A673 (cell line): ENCODE data around the gene CELF5. TPM values are rescaled to one million over a fixed set of nuclear protein-coding genes. Genes with fewer than 3 reads are reported as not detected.

Source experiments
- BruUV-seq: library from RNA; stranded (reverse); fragments of 400-500 nt; replicated peaks from 2 replicates; lab custom pipeline; 2021; lab: Mats Ljungman, UMichigan
- CTCF ChIA-PET: fragments of 300-600 bp; sonication (Branson Sonifier 250); formaldehyde crosslinking; loops from one replicate; lab custom pipeline; 2022; ENCODE audit warnings: antibody characterized with exemption; lab: Charles Lee
- POLR2A ChIA-PET: fragments of 300-600 bp; sonication (Branson Sonifier 250); formaldehyde crosslinking; loops from one replicate; lab custom pipeline; 2022; ENCODE audit warnings: antibody characterized with exemption; ENCODE audit not compliant: low non-redundant PET; lab: Charles Lee
- DNase-seq: peaks from one replicate; pipeline ENCODE4 v3.0.0-alpha.2; 2015; ENCODE audit warnings: low spot score
- H3K27ac ChIP-seq: fragments of 200-600 bp; sonication (generic); 2 replicates; pipeline ENCODE4 v1.5.1; 2016; ENCODE audit warnings: mixed run types, low read depth, mild to moderate bottlenecking, mixed read lengths, antibody characterized with exemption, low read length; ENCODE audit not compliant: poor library complexity, severe bottlenecking
- H3K27me3 ChIP-seq: fragments of 200-600 bp; sonication (generic); replicated peaks from 2 replicates; pipeline ENCODE4 v1.6.1; 2017; ENCODE audit warnings: mixed run types, low read depth, mild to moderate bottlenecking, mixed read lengths, antibody characterized with exemption, low read length; ENCODE audit not compliant: insufficient read depth, poor library complexity
- H3K36me3 ChIP-seq: fragments of 200-600 bp; sonication (generic); 2 replicates; pipeline ENCODE4 v1.6.1; 2016; ENCODE audit warnings: mixed run types, mild to moderate bottlenecking, mixed read lengths, antibody characterized with exemption, low read length; ENCODE audit not compliant: insufficient read depth, poor library complexity, severe bottlenecking
- H3K4me1 ChIP-seq: fragments of 200-600 bp; sonication (generic); 2 replicates; pipeline ENCODE4 v1.6.1; 2017; ENCODE audit warnings: mixed run types, mild to moderate bottlenecking, mixed read lengths, antibody characterized with exemption, low read length; ENCODE audit not compliant: insufficient read depth, poor library complexity, severe bottlenecking
- H3K4me3 ChIP-seq: fragments of 200-600 bp; sonication (generic); 2 replicates; pipeline ENCODE4 v1.5.1; 2016; ENCODE audit warnings: low read depth, mixed run types, mild to moderate bottlenecking, mixed read lengths, low read length; ENCODE audit not compliant: poor library complexity, severe bottlenecking
- H3K9me3 ChIP-seq: fragments of 200-600 bp; sonication (generic); 2 replicates; pipeline ENCODE4 v1.6.1; 2016; ENCODE audit warnings: mixed run types, low read depth, mild to moderate bottlenecking, mixed read lengths, antibody characterized with exemption, low read length; ENCODE audit not compliant: poor library complexity, severe bottlenecking
- CTCF ChIP-seq: fragments of 300-800, 200-600 bp; sonication (generic); conservative IDR thresholded peaks from 2 replicates; pipeline ENCODE4 v1.5.1; 2017; ENCODE audit warnings: low read depth, mild to moderate bottlenecking, antibody characterized with exemption, low read length, moderate library complexity, mixed read lengths
- EZH2 ChIP-seq: fragments of 200-600 bp; sonication (generic); IDR thresholded peaks from 2 replicates; pipeline ENCODE4 v1.6.1; 2017; ENCODE audit warnings: borderline replicate concordance, low read depth, mild to moderate bottlenecking, mixed read lengths, antibody characterized with exemption, low read length; ENCODE audit not compliant: poor library complexity, severe bottlenecking
- intact Hi-C: fragments of 100-400 bp; cut with micrococcal nuclease; formaldehyde crosslinking; loops from one replicate; pipeline ENCODE4 v1.10.0; 2022; ENCODE audit not compliant: unreplicated experiment
- total RNA-seq: library from RNA; stranded (reverse); gene quantifications from 2 replicates; pipeline ENCODE4 v1.2.3, GENCODE V29; 2021

Gene CELF5
- total RNA-seq, 1 experiment from 2014 or later = 3.7 TPM

- Histone ChIP-seq H3K9me3 (no peaks in the 10 kb centered on the region), H3K4me3 (peak overlapping the region; percentile 53), H3K27me3 (peaks cover 7% of the 10 kb centered on the region), H3K27ac (no peak overlapping the region), H3K4me1 (peaks cover 13% of the 10 kb centered on the region), H3K36me3 (no peaks in the 10 kb centered on the region)
- BruUV-seq = no TSS peak
- ChIA-PET CTCF (interaction anchor here (0.5 to 1.1 kb wide), 8 partner anchors 16 to 807 kb away, joined by 3 to 9 read pairs (median 3); no protein-coding TSS in a partner anchor), POLR2A (interaction anchor here (0.5 to 0.6 kb wide), 2 partner anchors 8 to 351 kb away, joined by 3 to 5 read pairs; no protein-coding TSS in a partner anchor)
- no peak for TF ChIP-seq EZH2
- peak; percentile 81 for TF ChIP-seq CTCF
- DNase-seq = peak; percentile 61
- intact Hi-C loops = no loop called here
These were observed 50.6 kb downstream of the CELF5 start for GRCh38 chr19:3274942-3275582.

- H3K4me1 ChIP-seq = peaks cover 13% of the 10 kb centered on the region
- BruUV-seq = no TSS peak
- H3K27ac ChIP-seq = no peak overlapping the region
- ChIA-PET POLR2A (interaction anchor here (0.5 to 0.6 kb wide), 2 partner anchors 9 to 204 kb away, joined by 3 to 5 read pairs; no protein-coding TSS in a partner anchor), CTCF (interaction anchor here (0.5 to 1.1 kb wide), 12 partner anchors 9 to 865 kb away, joined by 3 to 9 read pairs (median 3); no protein-coding TSS in a partner anchor)
- TF ChIP-seq CTCF (peak; percentile 37), EZH2 (no peak)
- peak overlapping the region; percentile 53 for H3K4me3 ChIP-seq
- intact Hi-C loops = no loop called here
- H3K27me3 ChIP-seq = peaks cover 2% of the 10 kb centered on the region
- no peaks in the 10 kb centered on the region for H3K9me3 ChIP-seq
- DNase-seq = peak; percentile 76
- no peaks in the 10 kb centered on the region for H3K36me3 ChIP-seq
These were observed 51.3 kb downstream of the CELF5 start for GRCh38 chr19:3275583-3276340.

DNA sequence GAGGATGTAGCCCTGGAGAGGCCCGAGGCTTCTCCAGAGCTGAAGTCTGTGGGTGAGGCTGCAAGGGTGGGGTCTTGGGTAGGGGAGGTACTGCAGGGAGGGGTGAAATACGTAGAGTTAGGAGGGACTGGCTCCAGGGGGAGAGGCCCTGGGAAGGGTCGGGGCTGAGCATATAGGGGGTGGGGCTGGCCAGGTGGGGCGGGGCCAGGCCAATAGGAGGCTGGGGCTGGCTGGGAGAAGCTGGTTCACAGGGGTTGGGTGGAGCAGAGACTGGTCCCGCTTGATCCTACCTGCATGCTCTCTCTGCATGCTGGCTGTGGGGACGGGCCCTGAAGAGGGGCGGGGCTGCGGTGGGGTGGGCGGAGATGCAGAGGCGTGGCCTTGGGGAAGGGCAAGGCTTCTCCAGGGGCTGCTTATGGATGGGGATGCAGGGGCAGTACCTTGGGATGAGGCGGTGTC is 51.9 kb downstream of the CELF5 start:
- intact Hi-C loops = no loop called here
- Histone ChIP-seq H3K27ac (no peak overlapping the region), H3K9me3 (no peaks in the 10 kb centered on the region), H3K36me3 (no peaks in the 10 kb centered on the region), H3K27me3 (no peaks in the 10 kb centered on the region), H3K4me3 (peak overlapping the region; percentile 19), H3K4me1 (peaks cover 13% of the 10 kb centered on the region)
- peak; percentile 92 for DNase-seq
- ChIA-PET POLR2A (interaction anchor here (0.5 kb wide), 1 partner anchor 203 kb away, joined by 3 read pairs; no protein-coding TSS in a partner anchor), CTCF (interaction anchor here (0.6 to 1.1 kb wide), 7 partner anchors 9 to 864 kb away, joined by 3 to 15 read pairs (median 3); no protein-coding TSS in a partner anchor)
- no TSS peak for BruUV-seq
- TF ChIP-seq EZH2 (no peak), CTCF (no peak)
